GM12892 (cell line): ENCODE results near the gene GPR146.

ENCODE experiments used
- POLR2AphosphoS5 ChIP-seq: IDR thresholded peaks from 2 replicates; pipeline ENCODE4 v1.6.1; 2011; ENCODE audit warnings: low read depth, low read length, control low read depth
- TAF1 ChIP-seq: IDR thresholded peaks from 2 replicates; pipeline ENCODE4 v1.6.1; 2011; ENCODE audit warnings: low read depth, mild to moderate bottlenecking, control low read depth, low read length, borderline replicate concordance

GRCh38 chr7:1065263-1065584 lies 20.9 kb downstream of the GPR146 start:
- TF ChIP-seq POLR2AphosphoS5 (no peak), TAF1 (no peak)
